Duodenal mucosa (tissue), 2 donors: ENCODE results near the gene LINC00305.

Source experiments
- H3K27ac ChIP-seq: one replicate; pipeline ENCODE4 v1.7.0; 2013; ENCODE audit warnings: low read depth, low read length
- H3K27me3 ChIP-seq, 2 donors: one replicate each; pipeline ENCODE4 v1.7.0; 2013; ENCODE audit warnings: low read length in 2 of 2, control low read depth in 1 of 2; ENCODE audit not compliant: insufficient read depth in 2 of 2, control insufficient read depth in 1 of 2
- H3K36me3 ChIP-seq, 2 donors: one replicate each; pipeline ENCODE4 v1.7.0; 2013; ENCODE audit warnings: low read length in 2 of 2, control low read depth in 1 of 2; ENCODE audit not compliant: insufficient read depth in 2 of 2, control insufficient read depth in 1 of 2
- H3K4me1 ChIP-seq, 2 donors: one replicate each; pipeline ENCODE4 v1.7.0; 2013; ENCODE audit warnings: low read length in 2 of 2, control low read depth in 1 of 2; ENCODE audit not compliant: insufficient read depth in 2 of 2, control insufficient read depth in 1 of 2
- H3K4me3 ChIP-seq, 2 donors: one replicate each; pipeline ENCODE4 v1.7.0; 2013; ENCODE audit warnings: low read length in 2 of 2, low read depth in 1 of 2
- H3K9ac ChIP-seq, 2 donors: one replicate each; pipeline ENCODE4 v1.7.0; 2013; ENCODE audit warnings: low read length in 2 of 2, low read depth in 1 of 2
- H3K9me3 ChIP-seq, 2 donors: one replicate each; pipeline ENCODE4 v1.7.0; 2013; ENCODE audit warnings: low read length in 2 of 2, control low read depth in 1 of 2; ENCODE audit not compliant: control insufficient read depth in 1 of 2

LINC00305 gene

DNA sequence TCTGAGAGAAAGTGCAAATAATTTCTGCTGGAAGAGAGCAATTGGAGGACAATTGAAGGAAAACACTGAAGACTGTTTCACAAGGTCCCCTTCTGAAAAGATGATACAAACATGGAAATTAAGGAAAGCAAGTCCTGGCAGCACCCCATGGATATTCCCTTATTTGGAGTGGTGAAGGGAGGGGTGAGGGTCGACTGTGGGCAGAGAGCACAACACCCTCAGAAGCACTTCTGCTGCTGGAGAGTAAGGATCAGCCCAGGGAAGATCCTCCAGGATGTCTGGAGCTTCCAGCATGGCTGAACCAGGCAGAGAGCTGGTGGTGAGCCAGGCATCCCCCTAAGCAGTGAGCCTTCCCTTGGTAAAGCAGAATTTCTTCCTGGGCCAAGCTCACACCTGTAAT, 54.7 kb downstream of the LINC00305 start:
- H3K4me3 ChIP-seq: no peak overlapping the region
- H3K9ac ChIP-seq: no peak overlapping the region
- no peaks in the 10 kb centered on the region for H3K9me3 ChIP-seq
- H3K36me3 ChIP-seq: no peaks in the 10 kb centered on the region
- H3K27ac ChIP-seq: no peak overlapping the region
- H3K4me1 ChIP-seq: no peaks in the 10 kb centered on the region
- no peaks in the 10 kb centered on the region for H3K27me3 ChIP-seq

DNA sequence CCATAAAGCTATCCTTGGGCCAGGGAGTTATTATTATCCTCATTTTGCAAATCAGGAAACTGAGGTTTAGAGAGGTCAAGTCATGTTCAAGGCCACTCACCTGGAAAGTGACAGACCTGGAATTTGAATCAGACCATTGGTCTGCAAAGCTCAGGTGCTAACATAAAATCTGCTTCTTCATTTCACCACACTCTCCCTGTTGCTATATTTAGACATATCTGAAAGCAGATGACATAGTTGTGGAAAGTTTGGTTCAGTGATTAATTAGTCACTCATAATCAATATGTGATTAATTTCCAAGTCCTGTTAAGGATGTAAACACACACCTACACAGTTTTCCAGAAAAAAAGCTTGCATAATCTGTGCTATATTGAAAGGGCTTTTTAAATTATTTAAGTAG, 57.4 kb downstream of the LINC00305 start:
- Histone ChIP-seq H3K9me3 (no peaks in the 10 kb centered on the region), H3K36me3 (no peaks in the 10 kb centered on the region), H3K4me1 (no peaks in the 10 kb centered on the region), H3K27me3 (no peaks in the 10 kb centered on the region), H3K9ac (no peak overlapping the region), H3K27ac (no peak overlapping the region), H3K4me3 (no peak overlapping the region)

DNA sequence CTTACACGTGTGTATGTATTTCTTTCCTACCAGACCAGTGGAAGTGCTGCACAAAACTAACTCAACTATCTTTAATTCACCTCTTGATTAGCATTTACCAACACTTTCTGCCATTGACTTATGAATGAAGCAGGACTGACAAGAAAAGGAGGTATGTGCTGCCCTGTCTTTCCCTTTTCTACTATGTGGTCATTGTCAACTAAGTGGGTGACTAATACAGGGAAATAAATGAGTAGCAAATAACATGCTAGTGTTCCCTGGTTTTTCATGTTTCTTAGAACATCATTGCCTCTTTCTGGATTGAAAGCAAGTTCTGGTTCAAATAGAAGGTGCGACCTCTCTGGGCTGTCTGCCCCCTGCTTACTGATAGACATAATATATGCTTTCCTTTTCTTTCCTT, 58.0 kb downstream of the LINC00305 start:
- no peaks in the 10 kb centered on the region for H3K27me3 ChIP-seq
- no peak overlapping the region for H3K4me3 ChIP-seq
- no peaks in the 10 kb centered on the region for H3K9me3 ChIP-seq
- H3K36me3 ChIP-seq: no peaks in the 10 kb centered on the region
- H3K27ac ChIP-seq: no peak overlapping the region
- H3K9ac ChIP-seq: no peak overlapping the region
- no peaks in the 10 kb centered on the region for H3K4me1 ChIP-seq

DNA sequence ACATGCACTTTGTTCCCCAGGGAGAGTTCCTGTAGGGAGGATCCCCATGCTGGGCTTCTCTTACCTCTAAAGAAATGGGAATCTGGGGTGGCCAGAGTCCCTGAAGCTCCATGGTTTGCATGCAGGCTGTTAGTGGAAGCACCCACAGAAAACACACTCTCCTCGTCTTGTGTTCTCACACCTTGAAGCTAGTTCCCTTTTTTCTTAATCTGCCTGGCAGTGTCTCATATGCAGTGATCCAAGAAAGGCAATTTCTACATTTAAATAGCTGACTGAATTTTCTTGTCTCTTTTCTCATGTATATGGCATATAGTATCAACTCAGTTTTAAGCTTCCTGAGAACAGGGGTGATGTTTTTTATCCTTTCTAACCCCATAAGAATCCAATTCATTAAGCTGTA, 65.0 kb downstream of the LINC00305 start:
- Histone ChIP-seq H3K9ac (no peak overlapping the region), H3K4me3 (no peak overlapping the region), H3K27ac (no peak overlapping the region), H3K9me3 (no peaks in the 10 kb centered on the region), H3K27me3 (no peaks in the 10 kb centered on the region), H3K36me3 (no peaks in the 10 kb centered on the region), H3K4me1 (no peaks in the 10 kb centered on the region)

DNA sequence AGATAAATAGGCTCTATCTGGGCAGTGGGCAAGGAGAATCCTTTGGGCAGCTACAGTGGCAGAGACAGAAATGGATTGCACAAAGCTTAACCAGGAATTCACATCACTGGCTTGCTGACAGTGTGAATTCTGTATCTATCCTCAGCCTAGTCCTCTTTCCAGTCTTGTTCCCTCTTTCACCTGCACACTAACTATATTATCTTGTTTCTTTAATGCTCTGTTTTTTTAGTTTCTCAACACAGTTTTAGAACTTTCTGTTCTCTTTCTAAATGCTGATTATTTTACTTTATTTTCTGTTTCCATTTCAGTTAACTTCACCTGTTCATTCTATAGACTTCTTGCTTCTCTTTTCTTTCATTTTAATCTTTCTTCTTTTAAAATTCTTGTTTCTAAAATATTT, 66.4 kb downstream of the LINC00305 start:
- no peak overlapping the region for H3K27ac ChIP-seq

DNA sequence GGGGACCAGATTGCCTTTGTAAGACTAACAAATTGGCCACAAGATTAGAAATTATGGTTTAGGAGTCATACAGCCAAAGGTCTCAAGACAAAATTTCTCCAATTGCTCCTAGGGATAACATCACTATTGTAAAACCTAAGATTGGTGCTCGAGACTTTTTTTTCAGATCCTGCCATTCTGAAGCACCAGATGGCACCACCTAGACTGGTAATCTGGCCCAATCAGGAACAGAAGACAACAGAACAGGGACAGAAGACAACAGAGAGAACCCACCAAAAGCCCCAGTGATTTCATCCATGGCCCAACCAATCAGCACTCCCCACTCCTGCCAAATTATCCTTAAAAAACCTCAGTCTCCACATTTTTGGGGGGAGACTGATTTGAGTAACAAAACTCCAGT, 66.8 kb downstream of the LINC00305 start:
- Histone ChIP-seq H3K9me3 (no peaks in the 10 kb centered on the region), H3K27me3 (no peaks in the 10 kb centered on the region), H3K36me3 (no peaks in the 10 kb centered on the region), H3K4me1 (no peaks in the 10 kb centered on the region), H3K9ac (no peak overlapping the region), H3K27ac (no peak overlapping the region), H3K4me3 (no peak overlapping the region)

More for the DNA sequence above, 66.4 kb downstream of the LINC00305 start:
- Histone ChIP-seq H3K4me1 (no peaks in the 10 kb centered on the region), H3K27me3 (no peaks in the 10 kb centered on the region), H3K4me3 (no peak overlapping the region), H3K9me3 (no peaks in the 10 kb centered on the region), H3K36me3 (no peaks in the 10 kb centered on the region), H3K9ac (no peak overlapping the region)

DNA sequence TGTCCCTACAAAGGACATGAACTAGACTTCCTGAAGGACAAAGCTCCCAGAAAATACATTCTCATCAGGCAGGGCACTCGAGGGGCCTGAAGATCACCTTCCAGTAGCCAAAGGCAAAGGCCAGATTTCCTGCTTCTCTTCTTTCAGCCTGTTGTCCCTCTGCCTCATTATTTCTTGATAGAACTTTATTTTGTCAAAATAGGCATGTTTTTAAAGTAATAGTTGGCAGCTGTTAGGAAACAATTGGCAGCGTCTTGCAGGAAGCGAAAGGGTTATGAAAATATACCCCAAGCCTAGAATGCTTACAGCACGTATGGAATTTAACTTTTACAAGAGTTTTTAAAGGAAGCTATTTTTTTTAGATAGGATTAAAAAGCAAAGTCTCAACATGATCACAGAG, 74.9 kb downstream of the LINC00305 start:
- H3K9ac ChIP-seq: no peak overlapping the region
- no peak overlapping the region for H3K27ac ChIP-seq
- no peak overlapping the region for H3K4me3 ChIP-seq
- H3K9me3 ChIP-seq: no peaks in the 10 kb centered on the region
- no peaks in the 10 kb centered on the region for H3K4me1 ChIP-seq
- H3K27me3 ChIP-seq: no peaks in the 10 kb centered on the region
- no peaks in the 10 kb centered on the region for H3K36me3 ChIP-seq

DNA sequence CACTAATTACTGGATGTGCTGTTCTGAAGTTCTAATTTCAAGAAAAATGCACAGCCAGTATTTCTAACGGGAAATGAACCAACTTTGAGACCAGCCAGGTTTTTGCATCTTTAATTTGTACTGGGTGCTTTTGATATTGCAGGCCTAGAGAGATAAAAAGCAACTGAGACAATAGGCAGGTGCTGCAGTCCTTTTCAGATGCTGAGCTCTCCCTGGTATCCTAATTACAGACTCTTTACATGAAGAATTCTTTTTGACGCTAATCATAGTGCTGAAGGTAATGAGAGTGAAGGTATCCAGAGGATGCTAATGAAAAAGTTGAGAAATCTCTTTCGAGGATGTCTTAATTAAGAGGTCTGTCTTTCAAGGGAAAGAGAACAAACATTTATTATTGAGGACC, 93.9 kb downstream of the LINC00305 start:
- no peak overlapping the region for H3K27ac ChIP-seq
- no peak overlapping the region for H3K4me3 ChIP-seq
- no peaks in the 10 kb centered on the region for H3K4me1 ChIP-seq
- H3K9ac ChIP-seq: no peak overlapping the region
- no peaks in the 10 kb centered on the region for H3K9me3 ChIP-seq
- H3K36me3 ChIP-seq: no peaks in the 10 kb centered on the region
- no peaks in the 10 kb centered on the region for H3K27me3 ChIP-seq

DNA sequence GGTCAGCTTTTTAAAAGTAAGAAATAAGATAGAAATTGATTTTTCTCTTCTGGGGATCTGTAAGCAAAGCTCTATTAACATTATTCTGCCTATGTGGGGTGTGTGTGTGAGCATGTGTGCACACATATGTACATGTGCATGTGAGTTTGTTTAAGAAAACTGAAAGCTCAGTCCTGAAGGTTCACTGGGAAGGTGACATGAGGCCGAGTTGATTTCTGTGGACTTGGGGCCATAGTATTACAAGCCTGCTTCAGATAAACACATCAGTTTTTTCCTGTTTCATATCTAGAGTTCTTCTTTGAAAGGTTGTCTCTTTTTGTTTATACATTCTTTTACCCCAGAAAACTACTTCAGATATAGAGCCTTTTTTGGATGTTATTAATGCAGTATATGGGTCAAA, 95.6 kb downstream of the LINC00305 start:
- no peak overlapping the region for H3K27ac ChIP-seq
- H3K9me3 ChIP-seq: no peaks in the 10 kb centered on the region
- no peaks in the 10 kb centered on the region for H3K4me1 ChIP-seq
- no peak overlapping the region for H3K4me3 ChIP-seq
- H3K9ac ChIP-seq: no peak overlapping the region
- no peaks in the 10 kb centered on the region for H3K36me3 ChIP-seq
- H3K27me3 ChIP-seq: no peaks in the 10 kb centered on the region

DNA sequence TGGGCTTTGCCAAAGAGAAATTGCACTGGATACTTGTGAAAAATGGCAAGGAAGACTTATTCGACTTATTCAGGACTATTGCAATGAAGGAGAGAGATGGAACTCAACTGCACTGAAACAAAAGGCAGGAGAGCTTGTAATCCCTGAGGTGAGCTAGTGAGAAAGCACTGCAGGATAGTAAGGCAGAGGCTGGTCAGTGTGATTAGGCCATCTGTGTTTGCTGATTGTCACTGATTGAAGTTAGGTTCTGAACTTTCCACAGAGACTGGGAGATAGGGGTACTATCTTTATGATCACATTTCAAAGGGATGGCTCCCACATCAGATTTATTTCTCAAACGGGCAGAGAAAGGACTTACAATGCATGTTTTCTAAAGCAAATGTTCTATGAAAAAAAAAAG, 96.1 kb downstream of the LINC00305 start:
- Histone ChIP-seq H3K4me3 (no peak overlapping the region), H3K4me1 (no peaks in the 10 kb centered on the region), H3K9me3 (no peaks in the 10 kb centered on the region), H3K27ac (no peak overlapping the region), H3K27me3 (no peaks in the 10 kb centered on the region), H3K36me3 (no peaks in the 10 kb centered on the region), H3K9ac (no peak overlapping the region)

DNA sequence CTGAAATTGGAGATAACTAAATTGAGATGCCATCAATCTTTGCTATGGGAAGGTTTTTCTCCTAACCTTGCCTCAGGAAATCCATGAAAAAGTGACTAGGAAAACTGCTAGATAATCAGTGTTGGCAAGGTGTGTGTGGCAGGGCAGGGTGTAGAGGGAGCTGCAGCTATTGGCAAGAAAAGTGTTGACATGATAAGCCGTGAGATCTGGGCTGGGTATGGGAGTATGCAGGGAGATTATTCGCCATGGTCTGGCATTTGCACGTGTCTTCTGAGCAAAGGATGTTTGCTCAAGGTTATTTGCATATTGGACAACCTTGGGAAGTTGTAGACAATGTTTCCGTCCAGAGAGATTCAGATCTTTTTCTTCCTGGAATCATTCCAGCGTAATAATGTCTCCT, 104.3 kb downstream of the LINC00305 start:
- Histone ChIP-seq H3K4me1 (no peaks in the 10 kb centered on the region), H3K27me3 (no peaks in the 10 kb centered on the region), H3K27ac (no peak overlapping the region), H3K4me3 (no peak overlapping the region), H3K9ac (no peak overlapping the region), H3K36me3 (no peaks in the 10 kb centered on the region), H3K9me3 (no peaks in the 10 kb centered on the region)
